ENCODE data around the gene ATP4B. TPM values are rescaled to one million over a fixed set of nuclear protein-coding genes. Genes with fewer than 3 reads are reported as not detected.
"Not testable (repeated sequence)": the region's sequence is repeated elsewhere in the genome, so short reads cannot be mapped to it uniquely, and the experiment has no call there.

The ATP4B gene
- total RNA-seq, 1 experiment from 2014 or later, result not detected

DNA sequence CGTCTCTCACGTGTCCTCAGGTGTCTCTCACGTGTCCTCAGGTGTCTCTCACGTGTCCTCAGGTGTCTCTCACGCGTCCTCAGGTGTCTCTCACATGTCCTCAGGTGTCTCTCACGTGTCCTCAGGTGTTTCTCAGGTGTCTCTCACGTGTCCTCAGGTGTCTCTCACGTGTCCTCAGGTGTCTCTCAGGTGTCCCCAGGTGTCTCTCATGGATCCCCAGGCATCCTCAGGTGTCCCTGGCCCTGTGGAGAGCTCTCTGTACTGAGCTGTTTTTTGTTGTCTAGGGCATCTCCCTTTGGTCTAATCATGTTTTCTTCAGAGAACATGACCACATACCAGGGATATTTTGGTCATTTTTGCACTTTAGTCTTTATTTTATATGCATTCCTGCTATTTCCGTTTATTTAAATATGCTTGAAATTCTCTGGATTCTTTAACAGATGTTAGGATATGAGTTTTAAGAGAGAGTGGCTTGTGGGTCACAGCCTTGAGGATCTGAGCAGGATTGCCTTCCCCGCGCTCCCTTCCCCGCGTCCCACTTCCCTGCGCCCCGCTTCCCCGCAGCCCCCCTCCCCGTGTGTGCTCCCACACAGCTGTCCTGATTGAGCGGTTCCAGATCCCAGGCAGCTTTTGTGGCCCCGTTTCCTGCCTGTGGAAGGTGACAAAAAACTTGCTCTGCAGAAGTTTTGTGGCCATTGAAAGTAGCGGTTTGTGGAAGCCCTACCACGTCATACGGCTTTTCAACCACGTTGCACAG lies 31.9 kb downstream of the ATP4B start:
- DNase-seq (ENCODE audit: low read depth), result peak; percentile 24

DNA sequence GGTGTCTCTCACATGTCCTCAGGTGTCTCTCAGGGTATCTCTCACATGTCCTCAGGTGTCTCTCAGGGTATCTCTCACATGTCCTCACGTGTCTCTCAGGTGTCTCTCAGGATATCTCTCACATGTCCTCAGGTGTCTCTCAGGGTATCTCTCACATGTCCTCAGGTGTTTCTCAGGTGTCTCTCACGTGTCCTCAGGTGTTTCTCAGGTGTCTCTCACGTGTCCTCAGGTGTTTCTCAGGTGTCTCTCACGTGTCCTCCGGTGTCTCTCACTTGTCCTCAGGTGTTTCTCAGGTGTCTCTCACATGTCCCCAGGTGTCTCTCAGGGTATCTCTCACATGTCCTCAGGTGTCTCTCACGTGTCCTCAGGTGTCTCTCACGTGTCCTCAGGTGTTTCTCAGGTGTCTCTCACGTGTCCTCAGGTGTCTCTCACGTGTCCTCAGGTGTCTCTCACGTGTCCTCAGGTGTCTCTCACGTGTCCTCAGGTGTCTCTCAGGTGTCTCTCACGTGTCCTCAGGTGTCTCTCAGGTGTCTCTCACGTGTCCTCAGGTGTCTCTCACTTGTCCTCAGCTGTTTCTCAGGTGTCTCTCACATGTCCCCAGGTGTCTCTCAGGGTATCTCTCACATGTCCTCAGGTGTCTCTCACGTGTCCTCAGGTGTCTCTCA lies 33.2 kb downstream of the ATP4B start:
- DNase-seq (ENCODE audit: low read depth), result not testable (repeated sequence)

DNA sequence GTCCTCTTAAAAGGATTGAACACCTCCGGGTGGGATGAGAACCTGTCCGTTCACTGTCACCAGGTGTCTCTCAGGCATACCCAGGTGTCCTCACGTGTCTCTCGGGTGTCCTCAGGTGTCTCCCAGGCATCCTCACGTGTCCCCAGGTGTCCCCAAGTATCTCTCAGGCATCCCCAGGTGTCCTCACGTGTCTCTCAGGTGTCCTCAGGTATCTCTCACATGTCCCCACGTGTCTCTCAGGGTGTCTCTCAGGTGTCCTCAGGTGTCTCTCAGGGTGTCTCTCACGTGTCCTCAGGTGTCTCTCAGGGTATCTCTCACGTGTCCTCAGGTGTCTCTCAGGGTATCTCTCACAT lies 33.8 kb downstream of the ATP4B start:
- no peak for DNase-seq (ENCODE audit: low read depth)

DNA sequence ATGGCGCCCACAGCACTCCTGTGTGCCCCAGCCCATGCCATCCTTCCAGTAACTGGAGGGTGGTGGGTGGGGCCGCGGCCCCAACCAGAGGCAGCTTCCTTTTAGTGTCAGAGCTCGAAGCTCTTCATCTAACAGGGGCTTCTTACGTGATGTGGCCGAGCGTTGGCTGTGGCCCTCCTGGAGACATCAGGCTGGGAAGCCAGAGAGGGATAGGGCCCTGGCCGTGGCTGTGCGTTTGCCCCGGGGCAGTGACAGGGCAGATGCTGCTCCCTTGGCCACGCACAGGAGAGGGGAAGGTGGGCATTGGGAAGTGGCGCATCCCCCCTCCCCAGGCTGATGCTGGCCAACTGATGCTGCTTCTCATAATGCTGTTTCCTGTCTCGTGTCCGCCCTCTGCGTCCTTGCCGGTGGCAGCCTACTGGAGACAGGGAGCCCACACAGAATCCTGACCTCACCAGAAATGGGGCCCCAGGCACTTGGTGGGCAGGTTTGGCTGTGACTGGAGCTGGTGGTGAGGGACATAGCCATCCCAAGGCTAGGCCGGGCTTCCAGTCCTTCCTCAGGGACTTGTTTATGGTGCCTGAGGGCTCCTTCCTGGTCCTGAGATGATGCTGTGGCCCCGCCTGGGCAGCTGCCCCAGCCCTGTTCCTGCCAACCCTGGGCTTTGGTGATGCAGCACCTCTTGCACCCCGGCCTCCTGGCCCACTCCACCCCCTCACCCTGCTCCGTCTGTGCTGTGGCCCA lies 34.3 kb downstream of the ATP4B start:
- DNase-seq (ENCODE audit: low read depth), result no peak

DNA sequence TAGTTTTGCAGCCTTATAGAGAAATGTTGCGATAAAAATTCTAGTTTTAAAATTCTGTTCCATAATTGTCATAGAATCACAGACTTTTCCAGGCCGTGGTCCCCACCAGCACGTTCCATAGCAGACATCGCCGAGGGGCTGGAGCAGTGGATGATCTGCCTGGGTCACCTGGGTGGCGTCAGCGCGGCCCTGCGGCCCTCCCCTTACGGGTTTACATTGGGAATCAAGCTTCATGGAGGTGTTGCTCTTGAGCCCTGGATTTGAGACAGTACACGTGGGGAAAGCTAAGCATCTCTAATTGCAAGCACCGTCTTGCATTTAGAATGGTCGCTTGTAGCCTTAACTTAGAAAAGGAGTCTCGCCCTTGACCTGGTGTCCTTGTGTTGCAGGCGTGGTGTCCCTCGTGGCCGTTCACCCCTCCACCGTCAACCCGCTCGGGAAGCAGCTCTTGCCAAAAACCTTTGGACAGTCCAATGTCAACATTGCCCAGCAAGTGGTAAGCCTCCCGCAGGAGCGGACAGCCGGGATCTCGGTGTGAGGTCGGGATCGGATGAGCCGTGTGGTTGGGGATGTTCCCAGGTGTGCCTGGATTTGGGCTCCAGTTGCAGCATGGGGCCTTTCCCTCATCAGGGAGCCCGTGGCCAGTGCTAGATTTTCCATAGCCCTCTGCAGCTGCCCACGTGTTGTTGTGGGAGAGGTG lies 35.1 kb downstream of the ATP4B start:
- DNase-seq (ENCODE audit: low read depth), result no peak

DNA sequence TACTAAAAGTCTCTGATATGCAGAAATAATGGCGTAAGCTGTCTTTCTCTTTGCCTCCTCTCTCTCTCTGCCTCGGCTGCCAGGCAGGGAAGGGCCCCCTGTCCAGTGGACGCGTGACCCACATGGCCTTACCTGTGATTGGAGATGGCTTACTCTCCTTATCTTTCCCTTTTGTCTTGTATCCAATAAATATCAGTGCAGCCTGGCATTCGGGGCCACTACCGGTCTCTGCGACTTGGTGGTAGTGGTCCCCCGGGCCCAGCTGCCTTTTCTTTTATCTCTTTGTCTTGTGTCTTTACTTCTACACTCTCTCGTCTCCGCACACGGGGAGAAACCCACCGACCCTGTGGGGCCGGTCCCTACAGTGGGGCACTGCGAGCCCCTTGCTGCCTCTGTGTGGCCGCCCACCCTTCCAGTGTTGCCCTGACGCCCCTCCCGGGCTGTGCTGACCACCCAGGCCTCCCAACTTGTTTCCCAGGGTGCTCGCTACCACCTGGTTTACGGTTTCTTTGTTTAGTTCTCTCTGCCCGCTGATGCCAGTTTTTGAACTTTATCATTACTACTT lies 35.9 kb downstream of the ATP4B start:
- not testable (repeated sequence) for DNase-seq (ENCODE audit: low read depth)

DNA sequence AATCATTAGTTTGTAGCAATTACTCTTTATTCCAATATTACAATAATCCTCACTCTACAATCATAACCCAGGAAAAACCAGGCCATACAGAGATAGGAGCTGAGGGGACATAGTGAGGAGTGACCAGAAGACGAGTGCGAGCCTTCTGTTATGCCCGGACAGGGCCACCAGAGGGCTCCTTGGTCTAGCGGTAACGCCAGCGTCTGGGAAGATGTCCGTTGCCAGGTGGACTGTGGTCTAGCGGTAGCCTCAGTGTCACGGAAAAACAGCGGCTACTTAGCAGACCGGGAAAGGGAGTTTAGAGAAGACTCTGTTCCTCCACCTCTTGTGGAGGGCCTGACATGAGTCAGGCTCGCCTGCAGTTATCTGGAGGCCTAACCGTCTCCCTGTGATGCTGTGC lies 36.5 kb downstream of the ATP4B start:
- peak; percentile 23 for DNase-seq (ENCODE audit: low read depth)

DNA sequence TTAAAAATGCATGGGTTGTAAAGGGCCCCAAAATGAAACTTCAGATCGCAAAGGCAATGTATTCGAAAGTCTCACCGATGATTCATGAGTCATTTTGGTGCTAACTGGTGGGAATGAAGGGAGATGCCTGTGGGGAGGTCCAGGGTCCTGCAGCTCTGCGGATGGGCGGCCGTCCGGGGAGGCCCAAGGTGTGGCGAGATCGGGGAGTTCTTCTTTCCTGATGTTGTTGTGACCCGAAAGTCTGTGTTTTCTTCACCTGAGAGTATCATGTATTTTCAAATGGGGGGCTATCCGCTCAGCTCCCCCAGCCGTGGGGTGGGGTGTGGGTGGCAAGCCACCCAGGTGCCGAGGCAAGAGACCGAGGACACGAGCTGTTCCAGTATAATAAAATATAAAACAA lies 37.0 kb downstream of the ATP4B start:
- DNase-seq (ENCODE audit: low read depth), result no peak

DNA sequence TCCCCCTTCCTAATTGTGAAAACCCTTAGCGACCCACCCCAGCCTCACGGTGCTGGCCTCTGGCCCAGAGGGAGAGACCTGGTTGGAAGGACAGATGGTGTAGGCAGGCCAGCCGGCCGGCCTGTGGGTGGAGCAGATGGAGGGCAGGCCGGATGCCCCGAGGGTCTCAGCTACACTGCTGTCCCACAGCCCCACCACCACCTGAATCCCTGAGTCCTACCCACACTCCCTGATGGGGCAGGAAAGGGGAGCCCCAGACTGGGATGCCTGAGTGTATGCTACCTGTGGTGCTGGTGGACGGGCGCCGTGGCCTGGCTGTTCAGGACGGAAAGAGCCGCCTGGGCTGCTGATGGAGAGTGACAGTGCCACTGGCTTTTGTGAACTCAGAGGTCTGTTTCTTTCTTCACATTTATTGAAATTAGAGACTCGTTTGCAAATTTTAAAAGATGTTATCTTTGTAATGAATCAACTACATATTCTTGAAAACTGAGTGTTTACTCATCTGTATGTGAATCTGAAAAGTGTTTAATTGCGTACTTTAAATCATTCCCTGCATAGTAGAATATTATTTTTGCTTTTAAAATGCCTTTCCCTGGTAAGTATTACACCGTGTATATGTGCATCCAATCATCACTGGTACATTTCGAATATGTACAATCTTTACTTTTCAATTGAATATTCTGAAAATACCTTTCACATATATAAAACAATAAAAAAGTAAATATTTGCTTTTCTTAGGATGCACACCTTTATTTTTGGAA lies 37.8 kb downstream of the ATP4B start:
- no peak for DNase-seq (ENCODE audit: low read depth)

DNA sequence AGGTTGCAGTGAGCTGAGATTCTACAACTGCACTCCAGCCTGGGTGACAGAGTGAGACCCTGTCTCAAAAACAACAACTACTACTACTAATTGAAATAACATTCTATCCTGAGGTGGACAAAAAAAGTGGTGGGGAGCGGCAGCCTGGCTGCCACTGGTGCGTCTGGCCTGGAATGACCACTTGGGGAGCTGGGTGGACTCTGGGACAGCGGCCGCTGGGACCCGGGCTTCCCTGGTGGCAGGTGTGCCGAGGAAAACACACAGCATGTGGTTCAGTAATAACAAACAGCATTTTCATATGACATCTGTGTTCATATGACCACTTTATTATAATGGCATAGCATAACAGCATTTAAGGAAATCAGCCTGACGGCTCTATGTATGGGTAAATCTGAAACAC lies 39.5 kb downstream of the ATP4B start:
- no peak for DNase-seq (ENCODE audit: low read depth)

DNA sequence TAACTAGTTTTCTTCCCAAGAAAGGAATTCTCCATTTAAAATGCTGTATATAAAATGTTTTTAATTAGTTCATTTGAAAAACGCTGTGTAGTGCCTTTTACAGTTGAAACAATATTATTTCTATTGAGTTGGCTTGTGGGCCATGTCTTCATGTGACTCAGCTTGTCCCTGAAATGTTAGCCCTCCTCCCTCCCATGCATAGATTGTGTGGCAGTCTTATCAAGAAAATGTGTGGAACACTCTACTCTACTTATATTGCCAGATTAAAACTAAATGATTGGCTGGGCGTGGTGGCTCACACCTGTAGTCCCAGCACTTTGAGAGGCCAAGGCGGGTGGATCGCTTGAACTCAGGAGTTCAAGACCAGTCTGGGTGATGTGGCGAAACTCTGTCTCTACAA lies 40.0 kb downstream of the ATP4B start:
- no peak for DNase-seq (ENCODE audit: low read depth)

DNA sequence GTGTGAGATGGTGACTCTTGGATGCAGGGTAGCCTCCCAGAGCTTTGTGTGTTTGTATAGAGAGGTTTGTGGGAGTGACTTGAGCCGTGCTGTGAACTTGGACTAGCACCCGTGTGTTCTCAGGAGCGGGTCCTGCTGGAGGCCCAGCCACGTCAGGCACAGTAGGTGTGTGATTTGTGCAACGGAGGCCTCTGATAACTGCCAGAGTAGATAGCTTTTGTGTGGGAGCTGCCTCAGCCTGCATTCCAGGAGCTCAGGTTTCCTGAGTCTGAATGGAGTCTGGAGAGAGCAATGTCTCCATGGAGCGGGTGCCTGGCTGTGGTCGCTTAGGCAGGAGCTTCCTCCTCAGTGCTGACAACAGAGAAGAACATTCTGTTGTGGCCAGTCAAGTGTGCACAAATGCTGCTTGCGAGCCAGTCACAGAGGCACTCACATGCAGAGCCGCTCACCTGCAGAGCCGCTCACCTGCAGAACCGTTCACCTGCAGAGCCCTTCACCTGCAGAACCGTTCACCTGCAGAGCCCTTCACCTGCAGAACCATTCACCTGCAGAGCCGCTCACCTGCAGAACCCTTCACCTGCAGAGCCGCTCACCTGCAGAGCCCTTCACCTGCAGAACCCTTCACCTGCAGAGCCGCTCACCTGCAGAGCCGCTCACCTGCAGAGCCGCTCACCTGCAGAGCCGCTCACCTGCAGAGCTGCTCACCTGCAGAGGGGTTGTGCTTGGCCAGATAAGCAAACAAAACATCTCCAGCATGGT lies 40.8 kb downstream of the ATP4B start:
- peak; percentile 22 for DNase-seq (ENCODE audit: low read depth)

DNA sequence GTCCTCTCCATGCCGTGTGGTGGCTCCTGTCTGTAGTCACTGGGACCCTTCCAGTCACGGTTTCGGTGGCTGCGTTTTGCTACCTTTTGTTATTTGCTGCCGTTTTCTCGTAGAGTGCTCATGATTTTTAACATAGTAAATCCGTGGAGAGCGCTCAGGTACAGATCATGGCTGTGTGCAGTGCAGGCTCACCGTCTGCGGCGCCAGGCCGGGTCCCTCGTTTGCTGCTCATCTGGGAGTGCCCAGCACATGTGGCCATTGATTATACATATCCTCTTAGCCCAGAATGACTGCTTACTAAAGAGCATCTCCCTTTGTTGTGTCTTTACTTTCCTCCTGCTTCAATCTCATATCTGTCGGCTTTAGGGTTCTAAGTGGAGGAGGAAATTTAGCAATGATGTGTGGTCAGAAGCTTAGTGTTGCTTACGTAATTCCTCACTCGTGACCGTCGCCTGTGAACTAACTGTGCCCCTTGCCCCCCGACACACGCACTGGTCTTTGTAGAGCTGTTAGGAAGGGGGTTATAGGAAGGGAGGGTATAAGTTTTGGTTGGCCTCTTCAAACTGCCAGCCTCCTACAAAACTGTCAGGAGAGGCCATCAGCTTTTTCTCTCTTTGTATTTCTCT lies 41.6 kb downstream of the ATP4B start:
- no peak for DNase-seq (ENCODE audit: low read depth)

DNA sequence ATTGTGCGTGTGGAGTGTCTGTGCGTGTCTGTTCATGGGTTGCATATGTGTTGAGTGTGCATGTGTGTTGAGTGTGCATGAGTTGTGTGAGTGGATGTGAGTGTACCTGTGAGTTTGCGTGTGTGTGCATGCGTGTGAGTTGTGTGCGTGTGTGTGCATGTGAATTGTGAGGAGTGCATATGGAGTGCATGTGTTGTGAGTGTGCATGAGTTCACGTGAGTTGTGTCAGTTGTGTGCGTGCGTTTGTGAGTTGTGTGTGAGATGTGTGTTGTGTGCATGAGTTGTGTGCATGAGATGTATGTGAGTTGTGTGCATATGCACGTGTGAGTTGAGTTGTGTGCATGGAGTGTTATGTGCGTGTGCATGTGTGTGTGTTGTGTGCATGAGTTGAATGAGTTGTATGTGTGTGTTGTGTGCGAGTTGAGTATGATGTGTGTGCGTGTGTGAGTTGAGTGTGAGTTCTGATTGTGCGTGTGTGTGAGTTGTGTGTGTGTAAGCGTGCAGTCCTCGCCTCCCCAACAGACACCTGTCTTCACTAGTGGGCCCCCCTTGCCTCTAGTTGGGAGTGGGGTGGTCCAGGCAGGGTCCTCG lies 44.1 kb downstream of the ATP4B start:
- DNase-seq (ENCODE audit: low read depth), result no peak

DNA sequence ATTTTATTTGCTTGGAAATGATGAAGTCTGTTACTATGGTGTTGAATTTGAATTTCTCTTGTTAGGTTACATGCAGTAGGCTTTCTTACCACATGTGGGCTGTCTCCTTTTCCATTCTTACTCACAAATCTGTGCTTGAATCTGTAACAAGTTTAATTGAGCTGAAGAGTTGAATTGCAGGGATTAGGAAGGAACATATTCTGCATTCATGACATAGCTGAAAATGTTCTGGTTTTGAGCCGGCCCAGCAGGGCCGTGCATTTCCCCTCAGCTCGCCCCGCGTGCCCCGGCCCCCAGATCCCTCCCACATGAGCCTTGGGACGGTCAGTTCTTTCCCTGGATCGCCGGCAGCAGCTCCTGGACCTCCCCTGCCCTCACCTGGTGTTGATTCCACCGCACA lies 45.4 kb downstream of the ATP4B start:
- DNase-seq (ENCODE audit: low read depth), result no peak

DNA sequence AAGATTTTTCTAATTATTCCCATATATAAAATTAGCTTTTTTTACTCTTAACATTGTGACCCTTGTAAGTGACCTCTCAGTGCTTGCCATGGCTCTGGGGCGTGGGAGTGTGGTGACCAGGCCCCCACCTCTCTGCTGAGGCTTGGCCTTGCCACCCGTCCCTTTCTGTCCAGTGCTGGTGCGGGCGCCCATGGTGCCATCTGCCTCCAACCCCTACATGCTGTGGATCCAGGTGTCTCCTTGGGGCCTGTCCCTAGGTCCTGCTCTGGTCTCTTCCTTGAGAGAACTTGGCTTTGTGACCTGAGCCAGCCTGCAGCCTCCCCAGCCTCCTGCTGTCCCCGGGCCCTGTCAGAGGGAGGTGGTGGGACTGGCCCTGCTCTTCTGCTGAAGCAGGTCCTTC lies 46.0 kb downstream of the ATP4B start:
- no peak for DNase-seq (ENCODE audit: low read depth)

DNA sequence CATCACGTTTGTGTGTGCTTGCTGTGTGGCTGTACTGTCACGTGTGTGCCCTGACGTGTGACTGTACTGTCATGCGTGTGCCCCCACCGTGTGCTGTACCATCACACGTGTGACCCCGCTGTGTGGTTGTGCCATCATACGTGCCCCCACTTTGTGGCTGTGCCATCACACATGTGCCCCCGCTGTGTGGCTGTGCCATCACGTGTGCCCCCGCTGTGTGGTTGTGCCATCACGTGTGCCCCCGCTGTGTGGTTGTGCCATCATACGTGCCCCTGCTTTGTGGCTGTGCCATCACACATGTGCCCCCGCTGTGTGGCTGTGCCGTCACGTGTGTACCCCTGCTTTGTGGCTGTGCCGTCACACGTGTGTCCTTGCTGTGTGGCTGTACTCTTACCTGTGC lies 47.7 kb downstream of the ATP4B start:
- DNase-seq (ENCODE audit: low read depth), result no peak

DNA sequence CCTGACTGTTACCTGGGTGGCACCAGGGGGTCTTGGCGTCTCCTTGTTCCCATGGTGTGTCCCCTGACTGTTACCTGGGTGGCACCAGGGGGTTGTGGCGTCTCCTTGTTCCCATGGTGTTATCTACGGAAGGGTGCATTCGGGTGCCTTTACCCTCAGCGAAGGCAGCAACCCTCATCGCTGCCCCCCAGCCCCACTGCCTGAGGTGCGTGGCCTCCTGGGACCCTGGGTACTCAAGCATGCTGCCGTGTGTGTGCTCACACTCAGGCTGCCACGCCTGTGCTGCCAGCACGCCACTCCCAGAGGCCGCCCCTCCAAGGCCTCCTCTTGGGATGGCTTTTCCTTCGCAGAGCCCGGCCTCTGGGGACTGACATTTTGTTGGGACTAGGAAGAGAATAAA lies 48.4 kb downstream of the ATP4B start:
- no peak for DNase-seq (ENCODE audit: low read depth)

DNA sequence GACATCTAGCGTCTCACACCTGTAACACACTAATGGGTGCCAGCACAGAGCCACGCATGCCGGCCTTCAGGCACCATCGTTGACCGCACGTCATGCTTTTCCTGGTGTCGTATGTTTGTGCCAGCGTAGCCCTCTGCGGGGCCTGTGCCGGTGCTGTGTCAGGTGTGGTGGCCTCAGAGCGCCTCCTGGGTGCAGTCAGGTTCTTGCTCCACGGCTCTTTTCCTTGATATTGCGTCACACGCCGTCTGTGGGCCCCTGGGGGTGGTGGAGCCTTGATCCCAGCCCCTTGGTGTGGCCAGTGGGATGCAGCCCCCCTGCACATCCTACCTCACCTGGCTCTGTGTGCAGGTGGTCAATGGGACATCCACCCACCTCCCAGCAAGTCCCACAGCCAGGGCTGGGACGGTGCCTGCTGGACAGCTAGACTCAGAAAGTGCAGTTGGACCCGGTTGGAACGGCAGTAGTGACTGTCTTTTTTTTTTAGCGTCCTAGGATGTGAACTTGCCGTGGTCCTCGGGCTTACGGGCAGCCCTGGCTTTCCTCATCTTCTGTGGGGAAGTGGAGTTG lies 48.9 kb downstream of the ATP4B start:
- DNase-seq (ENCODE audit: low read depth), result no peak

Measured in LHCN-M2 (cell line).